CD4-positive, alpha-beta T cell treated with Interleukin-17A for 4 hours (primary cell): Measurements from ENCODE around the gene ACACB.

ENCODE experiments used
- DNase-seq: peaks from one replicate; pipeline ENCODE4 v3.0.0-alpha.2; 2020; ENCODE audit warnings: mixed read lengths

ACACB gene

DNA sequence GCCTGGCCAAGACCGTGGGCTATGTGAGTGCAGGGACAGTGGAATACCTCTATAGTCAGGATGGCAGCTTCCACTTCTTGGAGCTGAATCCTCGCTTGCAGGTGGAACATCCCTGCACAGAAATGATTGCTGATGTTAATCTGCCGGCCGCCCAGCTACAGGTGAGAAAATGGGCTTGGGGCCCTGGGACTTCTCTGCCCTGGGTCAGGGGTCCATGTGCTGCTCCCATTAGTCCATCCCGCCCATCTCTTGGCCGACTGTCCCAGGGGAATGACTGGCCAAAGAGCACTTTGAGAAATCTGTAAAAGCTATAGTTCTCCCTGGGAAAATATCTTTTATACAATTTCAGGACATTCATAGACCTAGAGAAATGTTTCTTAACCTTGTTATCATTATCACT, 63.5 kb downstream of the ACACB start:
- DNase-seq = no peak

GRCh38 chr12:109182041-109182839, 65.9 kb downstream of the ACACB start:
- no peak for DNase-seq

- no peak for DNase-seq
Observed at GRCh38 chr12:109185441-109185840, 69.1 kb downstream of the ACACB start.

- DNase-seq = no peak
Observed at GRCh38 chr12:109186993-109187653, 70.7 kb downstream of the ACACB start.

- no peak for DNase-seq
Observed at GRCh38 chr12:109188108-109188712, 71.8 kb downstream of the ACACB start.

- no peak for DNase-seq
Observed at GRCh38 chr12:109189291-109189690, 72.9 kb downstream of the ACACB start.

DNA sequence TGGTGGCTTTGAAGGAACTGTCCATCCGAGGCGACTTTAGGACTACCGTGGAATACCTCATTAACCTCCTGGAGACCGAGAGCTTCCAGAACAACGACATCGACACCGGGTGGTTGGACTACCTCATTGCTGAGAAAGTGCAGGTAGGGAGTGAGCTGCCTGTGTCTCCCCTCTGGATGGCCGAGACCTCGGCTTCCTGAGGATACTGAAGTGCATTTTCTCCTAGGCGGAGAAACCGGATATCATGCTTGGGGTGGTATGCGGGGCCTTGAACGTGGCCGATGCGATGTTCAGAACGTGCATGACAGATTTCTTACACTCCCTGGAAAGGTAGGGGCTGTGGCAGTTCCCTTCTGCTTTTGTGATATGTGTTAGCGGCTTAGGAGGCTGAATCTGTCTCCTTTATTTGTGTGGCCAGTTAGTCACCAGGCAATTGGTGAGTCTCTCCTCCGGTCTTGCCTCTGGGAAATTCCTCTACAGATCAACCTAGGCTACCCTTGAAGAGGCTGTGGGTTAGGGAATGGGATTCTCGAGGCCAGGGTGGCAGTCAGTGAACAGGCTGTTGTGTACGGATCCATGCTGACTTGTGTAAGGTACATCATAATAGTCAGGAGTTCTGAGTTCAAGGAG, 75.3 kb downstream of the ACACB start:
- no peak for DNase-seq

DNA sequence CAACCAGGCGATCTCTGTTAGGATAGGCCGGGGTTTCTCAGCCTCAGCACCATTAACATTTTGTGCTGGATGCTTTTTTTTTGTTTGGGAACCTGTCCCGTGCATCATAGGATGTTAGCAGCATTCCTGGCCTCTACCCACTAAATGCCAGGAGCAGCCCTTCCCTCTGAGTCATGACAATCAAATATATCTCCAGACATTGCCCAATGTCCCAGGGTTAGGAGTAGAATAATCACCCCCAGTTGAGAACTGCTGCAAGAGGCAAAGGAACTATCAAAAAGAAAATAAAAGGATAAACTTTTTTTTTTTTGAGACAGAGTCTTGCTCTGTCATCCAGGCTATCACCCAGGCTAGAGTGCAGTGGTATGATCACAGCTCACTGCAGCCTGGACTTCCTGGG, 76.0 kb downstream of the ACACB start:
- no peak for DNase-seq

DNA sequence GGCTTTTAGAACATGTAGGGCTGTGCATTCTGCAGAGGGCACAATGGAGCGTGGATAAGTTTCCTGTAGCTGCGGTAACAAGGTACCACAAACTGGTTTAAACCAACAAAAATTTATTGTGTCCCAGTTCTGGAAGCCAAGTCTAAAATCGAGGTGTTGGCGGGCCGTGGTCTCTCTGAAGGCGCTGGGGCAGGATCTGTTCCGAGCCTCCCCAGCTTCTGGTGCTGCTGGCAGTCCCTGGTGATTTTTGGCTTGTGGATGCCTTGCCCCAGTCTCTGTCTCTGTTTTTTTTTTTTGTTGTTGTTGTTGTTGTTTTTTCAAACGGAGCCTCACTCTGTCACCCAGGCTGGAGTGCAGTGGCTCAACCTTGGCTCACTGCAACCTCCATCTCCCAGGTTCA, 77.5 kb downstream of the ACACB start:
- DNase-seq = no peak

DNA sequence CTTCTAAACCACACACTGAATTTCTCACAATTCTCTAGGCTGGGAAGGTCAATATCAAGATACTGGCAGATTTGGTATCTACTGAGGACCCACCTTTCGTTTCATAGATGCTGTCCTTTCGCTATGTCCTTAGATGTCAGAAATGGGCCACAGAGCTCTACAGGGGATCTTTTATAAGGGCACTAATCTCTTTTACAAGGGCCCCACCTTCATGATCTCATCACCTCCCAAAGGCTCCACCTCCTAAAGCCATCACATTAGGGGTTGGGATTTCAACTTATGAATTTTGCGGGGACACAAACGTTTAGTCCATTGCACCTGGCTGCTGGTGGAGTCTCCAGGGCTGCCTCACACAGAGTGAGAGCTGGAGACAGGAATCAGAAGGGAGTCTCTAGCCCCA, 79.9 kb downstream of the ACACB start:
- no peak for DNase-seq

DNA sequence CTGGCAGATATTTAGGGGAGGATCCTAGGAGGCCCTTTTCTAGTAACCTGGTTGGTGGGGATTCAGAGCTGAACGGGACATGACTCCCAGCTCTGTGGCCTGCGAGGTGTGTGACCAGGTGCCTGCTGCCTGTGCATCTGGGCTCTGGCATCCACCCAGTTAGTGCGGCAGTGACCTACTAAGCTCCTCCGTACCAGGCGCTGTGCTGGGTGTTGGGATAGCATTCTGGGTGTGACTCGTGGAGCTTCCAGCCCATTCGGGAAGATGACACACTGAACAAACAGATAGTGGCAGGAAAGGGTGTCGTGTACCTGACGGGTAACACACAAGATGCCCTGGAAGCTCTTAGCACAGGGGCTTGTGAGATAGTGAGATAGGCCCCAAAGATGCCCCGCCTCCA, 80.9 kb downstream of the ACACB start:
- DNase-seq = no peak

GRCh38 chr12:109199324-109199723, 82.9 kb downstream of the ACACB start:
- DNase-seq = no peak

DNA sequence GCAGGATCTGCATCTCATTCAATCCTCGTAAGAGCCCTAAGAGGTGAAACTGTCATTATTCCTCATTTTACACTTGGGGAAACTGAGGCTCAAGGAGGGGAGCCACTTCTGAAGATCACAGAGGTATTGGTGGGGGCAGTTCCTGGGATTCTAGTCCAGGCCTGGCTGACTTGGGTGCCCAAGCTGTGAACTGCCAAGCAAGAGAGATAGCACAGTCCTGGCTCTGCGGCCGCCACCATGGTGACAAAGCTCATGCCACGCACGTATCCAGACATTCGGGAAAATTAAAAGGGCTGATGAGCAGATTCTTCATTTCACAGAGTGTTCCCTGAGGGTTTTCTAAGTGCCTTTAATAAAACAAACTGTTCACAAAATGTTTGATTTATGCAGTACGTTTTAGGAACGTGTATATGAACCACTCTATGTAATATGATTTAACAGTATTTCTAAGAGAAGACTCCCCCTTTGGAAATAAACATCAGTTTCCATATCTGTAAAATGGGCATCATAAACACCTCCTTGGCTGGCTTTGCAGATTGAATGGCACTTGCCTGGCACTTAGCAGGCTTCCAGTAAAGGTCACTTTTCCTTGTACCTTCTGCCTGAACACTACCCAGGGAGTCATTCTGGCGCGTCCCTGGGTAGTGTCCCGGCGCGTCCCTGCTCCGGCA, 84.6 kb downstream of the ACACB start:
- DNase-seq = no peak

DNA sequence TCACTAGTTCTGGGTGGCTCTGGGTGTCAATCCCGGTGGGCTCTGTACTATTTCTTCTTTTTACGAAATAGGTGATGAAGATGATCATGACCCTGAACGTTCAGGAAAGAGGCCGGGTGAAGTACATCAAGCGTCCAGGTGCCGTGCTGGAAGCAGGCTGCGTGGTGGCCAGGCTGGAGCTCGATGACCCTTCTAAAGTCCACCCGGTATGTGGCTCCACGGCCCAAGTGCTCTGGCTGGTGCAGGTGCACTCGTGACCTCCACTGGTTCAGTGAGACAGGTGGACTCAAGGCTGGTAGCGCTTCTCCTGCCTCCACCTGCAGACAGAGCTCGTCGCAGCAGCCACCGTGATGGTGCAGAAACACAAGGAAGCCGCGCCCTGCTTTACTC, 85.1 kb downstream of the ACACB start:
- no peak for DNase-seq

DNA sequence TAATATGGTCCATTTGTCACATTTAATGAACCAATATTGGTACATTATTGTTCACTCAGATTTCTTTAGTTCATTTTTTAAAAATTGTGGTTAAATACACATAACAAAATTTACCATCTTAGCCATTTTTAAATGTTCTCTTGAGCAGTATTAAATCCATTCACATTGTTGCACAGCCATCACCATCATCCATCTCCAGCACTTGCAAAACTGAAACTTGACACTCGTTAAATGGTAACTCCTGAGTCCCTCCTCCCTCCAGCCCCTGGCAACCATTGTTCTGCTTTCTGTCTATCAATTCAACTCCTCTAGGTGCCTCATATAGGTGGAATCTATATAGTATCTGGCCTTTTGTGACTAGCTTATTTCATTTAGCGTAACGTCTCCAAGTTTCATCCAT, 86.4 kb downstream of the ACACB start:
- no peak for DNase-seq

- DNase-seq = no peak
Observed at GRCh38 chr12:109203480-109203879, 87.1 kb downstream of the ACACB start.

GRCh38 chr12:109209082-109209481, 92.7 kb downstream of the ACACB start:
- no peak for DNase-seq

GRCh38 chr12:109212460-109213115, 96.2 kb downstream of the ACACB start:
- no peak for DNase-seq

GRCh38 chr12:109214131-109214530, 97.7 kb downstream of the ACACB start:
- no peak for DNase-seq

- no peak for DNase-seq
Observed at GRCh38 chr12:109218996-109219395, 102.6 kb downstream of the ACACB start.

GRCh38 chr12:109219938-109220337, 103.6 kb downstream of the ACACB start:
- no peak for DNase-seq

GRCh38 chr12:109221277-109221931, 105.0 kb downstream of the ACACB start:
- DNase-seq = no peak
